Heart left ventricle (tissue), 13 donors: ENCODE data around the gene CCDC187.

Source experiments
- CTCF ChIP-seq, 12 donors: fragments of 200-600 bp; sonication (generic) in 4 of 12; IDR thresholded peaks; one replicate each; pipeline versions ENCODE4 v1.5.0 to v1.8.0; 2018 to 2022; ENCODE audit warnings: antibody characterized with exemption in 12 of 12, mild to moderate bottlenecking in 5 of 12
- POLR2A ChIP-seq, 2 donors: fragments of 450-650 bp; IDR thresholded peaks; one replicate each; pipeline ENCODE4 v1.6.1; 2017; ENCODE audit warnings: antibody characterized with exemption in 2 of 2, mild to moderate bottlenecking in 2 of 2, moderate library complexity in 2 of 2
- donor health status: ischemic (EF 13 %, LVEDD 7.1; RV severe dilation, severe dysfunction).
- donor health status: DM: no; HTN: yes; CAD: no.
- donor health status: DM: no; HTN: no; CAD: no.
- donor health status: ischemic (EF 25% LVEDD 6.9; RV normal size, moderate dysfunction).
- donor health status: ischemic (EF 25% LVEDD 5.7; RV mildly dilated, moderate dysfunction).
- donor health status: ischemic (EF 35%, LVEDD 5.7; RV mildly dilated, moderate dysfunction).
- donor health status: nonischemic (EF 11% LVEDD 7.7; RV severe dilation, severe dysfunction).
- donor health status: DM: yes; HTN: yes; CAD: no.
- donor health status: PGD.
- donor health status: ischemic (EF 29% LVEDD 5.4; RV normal size, mild dysfunction).
- donor health status: nonischemic (EF 23%, LVEDD 6.1; RV moderate dilation, normal function).

GRCh38 chr9:136325358-136325757 is 21.5 kb upstream of the CCDC187 start:
- TF ChIP-seq CTCF (IDR thresholded peaks at IDR 0.05) = no peak
- no peak for TF ChIP-seq POLR2A (IDR thresholded peaks at IDR 0.05)
